HG03139 (cell line): ENCODE data around the gene PLA2G4D.

Experiments
- ATAC-seq: cut with Tn5 transposase; IDR thresholded peaks from one replicate; pipeline ENCODE4 v1.9.1; 2021; ENCODE audit not compliant: unreplicated experiment

Gene PLA2G4D

GRCh38 chr15:42128476-42128875, 34.1 kb upstream of the PLA2G4D start:
- no peak for ATAC-seq

- ATAC-seq: no peak
These were observed 29.2 kb upstream of the PLA2G4D start for GRCh38 chr15:42123546-42123945.

- ATAC-seq: no peak
These were observed 27.3 kb upstream of the PLA2G4D start for GRCh38 chr15:42121682-42122081.

- no peak for ATAC-seq
These were observed 26.7 kb upstream of the PLA2G4D start for GRCh38 chr15:42121021-42121420.

- no peak for ATAC-seq
These were observed 25.9 kb upstream of the PLA2G4D start for GRCh38 chr15:42120285-42120684.

GRCh38 chr15:42119446-42119760, 25.0 kb upstream of the PLA2G4D start:
- ATAC-seq: no peak

- ATAC-seq: no peak
These were observed 24.5 kb upstream of the PLA2G4D start for GRCh38 chr15:42118650-42119445.

GRCh38 chr15:42111924-42112323, 17.6 kb upstream of the PLA2G4D start:
- no peak for ATAC-seq

GRCh38 chr15:42110367-42110766, 16.0 kb upstream of the PLA2G4D start:
- no peak for ATAC-seq

GRCh38 chr15:42108806-42109205, 14.4 kb upstream of the PLA2G4D start:
- ATAC-seq: no peak

- ATAC-seq: no peak
These were observed 13.8 kb upstream of the PLA2G4D start for GRCh38 chr15:42108189-42108588.

GRCh38 chr15:42107473-42107872, 13.1 kb upstream of the PLA2G4D start:
- no peak for ATAC-seq

- no peak for ATAC-seq
These were observed 11.9 kb upstream of the PLA2G4D start for GRCh38 chr15:42106288-42106687.

GRCh38 chr15:42104095-42104891, 9.9 kb upstream of the PLA2G4D start:
- no peak for ATAC-seq

GRCh38 chr15:42102646-42103235, 8.4 kb upstream of the PLA2G4D start:
- ATAC-seq: no peak

- ATAC-seq: no peak
These were observed 7.5 kb upstream of the PLA2G4D start for GRCh38 chr15:42101861-42102260.

- ATAC-seq: no peak
These were observed 5.8 kb upstream of the PLA2G4D start for GRCh38 chr15:42100021-42100800.

GRCh38 chr15:42097018-42097417, 2.7 kb upstream of the PLA2G4D start:
- no peak for ATAC-seq

GRCh38 chr15:42093966-42094365, 396 bp downstream of the PLA2G4D start:
- no peak for ATAC-seq

- ATAC-seq: no peak
These were observed 1.7 kb downstream of the PLA2G4D start for GRCh38 chr15:42092398-42093318.
